Superior temporal gyrus (tissue), 1 donor: ENCODE results near the gene RPS19BP1.
"Not testable (repeated sequence)": the region's sequence is repeated elsewhere in the genome, so short reads cannot be mapped to it uniquely, and the experiment has no call there.

Source experiments
- DNase-seq: peaks from one replicate; pipeline ENCODE4 v3.0.0-alpha.2; 2016; ENCODE audit errors: extremely low spot score

RPS19BP1 gene

GRCh38 chr22:39528681-39529486 lies 3.7 kb downstream of the RPS19BP1 start:
- DNase-seq: peak; percentile 90

DNA sequence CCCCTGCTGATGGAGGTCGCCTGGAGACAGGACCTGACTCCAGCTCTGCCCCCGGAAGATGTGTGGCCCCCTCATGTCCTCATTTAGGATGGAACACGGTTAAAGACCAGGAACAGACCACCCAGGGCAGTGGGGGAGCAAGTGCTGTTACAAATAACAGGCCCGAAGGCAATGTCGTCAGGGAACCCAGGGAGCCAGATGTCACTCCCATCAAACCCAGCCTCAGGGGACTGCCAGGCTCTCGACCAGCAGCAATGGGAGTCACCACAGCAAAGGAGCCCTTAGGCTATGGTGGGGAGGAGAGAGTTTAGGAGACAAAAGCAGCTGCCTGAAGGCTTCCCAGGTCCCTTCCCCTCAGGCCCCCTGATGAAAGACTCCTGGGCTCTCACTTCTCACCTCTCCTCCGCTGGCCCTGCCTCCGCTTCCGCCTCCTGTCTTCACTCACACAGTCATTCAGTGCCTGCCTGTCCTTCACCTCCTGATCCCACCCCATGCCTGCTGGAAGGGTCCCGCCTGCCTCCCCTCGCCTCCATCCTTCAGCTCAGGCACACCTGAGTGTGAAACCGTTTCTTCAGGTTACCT lies 4.4 kb downstream of the RPS19BP1 start:
- DNase-seq: no peak

DNA sequence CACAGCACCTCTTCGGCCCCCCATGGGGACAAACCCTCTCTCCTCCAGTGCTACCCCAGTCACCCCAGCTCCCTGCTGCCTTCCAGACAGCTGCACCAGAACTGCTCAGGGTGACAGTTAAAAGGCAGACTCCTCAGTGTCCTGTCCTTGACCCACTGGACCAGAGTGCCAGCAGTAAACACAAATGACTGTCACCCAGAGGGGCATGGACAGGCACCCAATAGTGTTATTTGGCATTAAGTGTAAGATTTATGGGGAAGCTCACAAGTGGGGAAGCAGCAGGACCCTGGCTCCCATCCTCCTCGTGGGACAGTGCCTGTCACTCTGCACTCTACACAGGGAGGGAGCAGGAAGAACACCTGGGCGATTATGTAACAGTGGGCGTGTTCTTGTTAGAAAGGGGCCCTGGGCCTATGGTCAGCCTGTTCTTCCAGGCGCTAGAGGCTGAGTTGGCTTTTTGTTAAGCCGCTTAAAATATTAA lies 5.0 kb downstream of the RPS19BP1 start:
- no peak for DNase-seq

- DNase-seq: no peak
These were observed 5.8 kb downstream of the RPS19BP1 start for GRCh38 chr22:39526736-39527171.

DNA sequence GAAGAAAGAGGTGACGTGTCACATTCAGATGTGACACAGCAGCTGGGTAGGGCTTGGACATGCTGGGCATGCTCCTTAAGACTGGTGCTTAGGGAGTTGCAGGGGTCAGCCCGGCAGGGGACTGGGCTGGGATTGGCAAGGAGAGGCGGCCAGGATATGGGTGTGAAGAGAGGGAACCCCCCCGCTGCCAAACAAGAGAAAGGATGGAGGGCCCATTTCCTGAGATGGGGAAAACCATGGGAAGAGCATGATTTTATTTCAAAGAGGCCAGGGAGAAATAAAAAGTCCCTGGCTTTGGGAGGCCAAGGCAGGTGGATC lies 6.9 kb downstream of the RPS19BP1 start:
- no peak for DNase-seq

GRCh38 chr22:39524753-39525657 lies 7.5 kb downstream of the RPS19BP1 start:
- no peak for DNase-seq

GRCh38 chr22:39524089-39524752 lies 8.3 kb downstream of the RPS19BP1 start:
- DNase-seq: no peak

DNA sequence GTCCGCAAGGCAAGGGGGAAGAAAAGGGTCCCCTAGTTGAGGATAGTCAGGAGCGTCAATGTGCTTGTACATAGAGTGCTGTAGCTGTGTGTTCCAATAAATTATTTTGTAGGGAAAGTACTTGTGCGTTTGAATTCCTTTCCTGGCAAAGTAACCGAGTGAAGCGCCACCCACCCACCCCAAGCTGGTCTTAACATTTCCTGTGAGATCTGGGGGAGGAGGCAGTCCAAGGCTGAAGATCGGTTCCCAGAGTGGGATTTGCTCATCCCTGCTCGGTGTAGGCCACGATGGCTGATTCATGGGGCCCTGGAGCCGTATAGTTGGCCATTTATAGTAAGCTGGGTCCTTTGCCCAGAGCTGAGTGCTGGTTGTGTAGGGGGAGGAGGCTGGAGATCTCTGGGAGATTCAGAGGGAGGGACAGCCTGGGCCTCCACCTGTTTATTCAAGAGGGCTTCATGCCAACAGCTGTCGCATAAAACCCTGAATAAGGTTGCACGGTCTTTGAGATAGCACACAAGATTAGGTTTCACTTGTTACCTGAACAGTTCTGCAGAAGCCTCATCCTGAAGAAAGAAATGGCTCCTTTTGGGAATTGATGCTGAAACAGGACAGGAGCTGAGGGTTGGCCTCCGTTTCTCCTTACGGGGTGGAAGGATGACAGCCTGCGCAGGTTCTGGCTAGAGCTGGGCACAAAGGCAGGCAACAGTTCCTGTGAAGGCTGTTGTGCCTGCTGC lies 9.8 kb downstream of the RPS19BP1 start:
- peak; percentile 55 for DNase-seq

DNA sequence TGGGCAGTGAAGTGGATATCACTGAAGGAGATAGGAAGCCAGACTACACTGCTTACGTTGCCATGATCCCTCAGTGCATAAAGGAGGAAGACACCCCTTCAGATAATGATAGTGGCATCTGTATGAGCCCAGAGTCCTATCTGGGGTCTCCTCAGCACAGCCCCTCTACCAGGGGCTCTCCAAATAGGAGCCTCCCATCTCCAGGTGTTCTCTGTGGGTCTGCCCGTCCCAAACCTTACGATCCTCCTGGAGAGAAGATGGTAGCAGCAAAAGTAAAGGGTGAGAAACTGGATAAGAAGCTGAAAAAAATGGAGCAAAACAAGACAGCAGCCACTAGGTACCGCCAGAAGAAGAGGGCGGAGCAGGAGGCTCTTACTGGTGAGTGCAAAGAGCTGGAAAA lies 10.5 kb downstream of the RPS19BP1 start:
- not testable (repeated sequence) for DNase-seq

DNA sequence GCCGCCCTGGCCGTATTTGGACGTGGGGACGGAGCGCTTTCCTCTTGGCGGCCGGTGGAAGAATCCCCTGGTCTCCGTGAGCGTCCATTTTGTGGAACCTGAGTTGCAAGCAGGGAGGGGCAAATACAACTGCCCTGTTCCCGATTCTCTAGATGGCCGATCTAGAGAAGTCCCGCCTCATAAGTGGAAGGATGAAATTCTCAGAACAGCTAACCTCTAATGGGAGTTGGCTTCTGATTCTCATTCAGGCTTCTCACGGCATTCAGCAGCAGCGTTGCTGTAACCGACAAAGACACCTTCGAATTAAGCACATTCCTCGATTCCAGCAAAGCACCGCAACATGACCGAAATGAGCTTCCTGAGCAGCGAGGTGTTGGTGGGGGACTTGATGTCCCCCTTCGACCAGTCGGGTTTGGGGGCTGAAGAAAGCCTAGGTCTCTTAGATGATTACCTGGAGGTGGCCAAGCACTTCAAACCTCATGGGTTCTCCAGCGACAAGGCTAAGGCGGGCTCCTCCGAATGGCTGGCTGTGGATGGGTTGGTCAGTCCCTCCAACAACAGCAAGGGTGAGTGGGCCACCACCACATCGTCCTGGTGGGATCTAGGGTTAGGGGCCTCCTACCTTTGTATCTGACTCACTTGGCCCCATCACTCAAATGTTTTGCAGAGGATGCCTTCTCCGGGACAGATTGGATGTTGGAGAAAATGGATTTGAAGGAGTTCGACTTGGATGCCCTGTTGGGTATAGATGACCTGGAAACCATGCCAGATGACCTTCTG lies 11.3 kb downstream of the RPS19BP1 start:
- DNase-seq: peak; percentile 58

GRCh38 chr22:39520226-39521105 lies 12.1 kb downstream of the RPS19BP1 start, which contains the start of gene ATF4:
ATF4 (plus strand) TSS chr22:39520562; CDS start chr22:39521446, 884 bp downstream.
- DNase-seq: peak; percentile 92

DNA sequence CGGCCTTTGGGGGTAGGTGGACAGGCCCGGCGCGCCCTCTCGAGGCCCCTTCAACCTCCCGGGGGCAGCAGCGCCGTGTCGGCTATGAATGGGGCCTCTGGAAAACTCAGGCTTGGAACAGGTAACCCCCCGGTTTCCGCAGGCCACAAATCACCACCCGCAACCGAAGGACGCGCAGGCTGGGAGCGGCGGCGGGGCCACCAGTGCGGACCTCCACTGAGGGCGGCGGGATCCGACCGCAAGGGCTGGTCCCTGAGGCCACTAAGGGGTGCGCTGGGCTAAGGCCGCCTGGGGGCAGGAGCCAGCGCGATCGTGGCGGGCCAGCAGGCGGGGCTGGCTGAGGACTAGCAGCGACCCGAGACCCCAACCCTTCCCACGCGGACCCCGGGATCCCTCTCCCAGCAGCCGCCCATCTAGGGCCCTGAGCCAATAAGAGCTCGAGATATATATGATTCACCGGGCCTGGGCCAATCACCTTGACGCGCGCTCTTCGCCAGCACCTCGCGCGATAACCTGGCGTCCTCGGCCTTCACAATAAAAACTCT lies 12.8 kb downstream of the RPS19BP1 start:
- peak; percentile 93 for DNase-seq

GRCh38 chr22:39518996-39519680 lies 13.4 kb downstream of the RPS19BP1 start:
- no peak for DNase-seq

GRCh38 chr22:39518144-39518786 lies 14.3 kb downstream of the RPS19BP1 start:
- no peak for DNase-seq

DNA sequence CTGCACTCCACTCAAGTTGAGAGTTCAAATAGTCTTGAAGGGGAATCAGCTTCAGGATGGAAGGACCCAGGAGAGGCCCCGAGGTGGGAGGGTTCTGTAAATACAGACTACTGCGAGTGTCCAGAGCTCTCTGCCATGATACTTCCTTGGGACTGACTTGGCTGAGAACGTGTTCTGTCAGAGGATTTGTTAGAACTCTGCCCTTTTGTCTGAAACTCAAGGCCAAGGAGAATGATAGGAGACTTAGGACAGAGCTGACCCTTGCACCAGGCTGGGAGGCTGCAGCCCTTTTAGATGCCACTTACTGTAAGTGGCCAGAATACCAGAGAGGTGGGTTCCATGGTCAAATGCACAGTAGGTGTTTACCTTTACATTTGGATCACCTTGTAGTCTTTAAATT lies 15.1 kb downstream of the RPS19BP1 start:
- no peak for DNase-seq

- no peak for DNase-seq
These were observed 17.1 kb downstream of the RPS19BP1 start for GRCh38 chr22:39515266-39516050.
